ENCODE results near the gene DGCR8. TPM values are rescaled to one million over a fixed set of nuclear protein-coding genes. Genes with fewer than 3 reads are reported as not detected.

Gene DGCR8
- total and polyA plus RNA-seq, 7 donors = 6.7 to 32.7 (median 15.3) TPM

- peaks cover 8 to 82% (median 37%) of the 10 kb centered on the region in 4 donors for H3K36me3 ChIP-seq
- H3K9me3 ChIP-seq = no peaks in the 10 kb centered on the region
- no peak overlapping the region for H3K4me3 ChIP-seq
- no peak overlapping the region for H3K27ac ChIP-seq
- H3K27me3 ChIP-seq = no peaks in the 10 kb centered on the region
- TF ChIP-seq POLR2A (IDR thresholded peaks at IDR 0.05) (no peak), EP300 (IDR thresholded peaks at IDR 0.05) (no peak), POLR2AphosphoS5 (IDR thresholded peaks at IDR 0.05) (no peak)
- TF ChIP-seq, protein P1, sequence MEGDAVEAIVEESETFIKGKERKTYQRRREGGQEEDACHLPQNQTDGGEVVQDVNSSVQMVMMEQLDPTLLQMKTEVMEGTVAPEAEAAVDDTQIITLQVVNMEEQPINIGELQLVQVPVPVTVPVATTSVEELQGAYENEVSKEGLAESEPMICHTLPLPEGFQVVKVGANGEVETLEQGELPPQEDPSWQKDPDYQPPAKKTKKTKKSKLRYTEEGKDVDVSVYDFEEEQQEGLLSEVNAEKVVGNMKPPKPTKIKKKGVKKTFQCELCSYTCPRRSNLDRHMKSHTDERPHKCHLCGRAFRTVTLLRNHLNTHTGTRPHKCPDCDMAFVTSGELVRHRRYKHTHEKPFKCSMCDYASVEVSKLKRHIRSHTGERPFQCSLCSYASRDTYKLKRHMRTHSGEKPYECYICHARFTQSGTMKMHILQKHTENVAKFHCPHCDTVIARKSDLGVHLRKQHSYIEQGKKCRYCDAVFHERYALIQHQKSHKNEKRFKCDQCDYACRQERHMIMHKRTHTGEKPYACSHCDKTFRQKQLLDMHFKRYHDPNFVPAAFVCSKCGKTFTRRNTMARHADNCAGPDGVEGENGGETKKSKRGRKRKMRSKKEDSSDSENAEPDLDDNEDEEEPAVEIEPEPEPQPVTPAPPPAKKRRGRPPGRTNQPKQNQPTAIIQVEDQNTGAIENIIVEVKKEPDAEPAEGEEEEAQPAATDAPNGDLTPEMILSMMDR (IDR thresholded peaks at IDR 0.05) = no peak
- intact Hi-C loops (cut with DNase I) = no loop called here
- DNase-seq = no peak
- no peaks in the 10 kb centered on the region for H3K4me1 ChIP-seq
- 96% methylated on average over 13 of the region's 13 CpGs for WGBS, 2 donors
Observed at GRCh38 chr22:20057596-20058268, 22.3 kb upstream of the DGCR8 start.

GRCh38 chr22:20058989-20059770 lies 20.9 kb upstream of the DGCR8 start:
- WGBS, 2 donors = 84% methylated on average over 10 of the region's 10 CpGs
- no peak for TF ChIP-seq POLR2AphosphoS5 (IDR thresholded peaks at IDR 0.05)
- TF ChIP-seq, protein P1 (IDR thresholded peaks at IDR 0.05) = no peak
- no peak for TF ChIP-seq EP300 (IDR thresholded peaks at IDR 0.05)
- no peak for TF ChIP-seq POLR2A (IDR thresholded peaks at IDR 0.05)
- Histone ChIP-seq H3K27me3 (no peaks in the 10 kb centered on the region), H3K4me3 (no peak overlapping the region), H3K9me3 (no peaks in the 10 kb centered on the region), H3K27ac (no peak overlapping the region), H3K4me1 (no peaks in the 10 kb centered on the region), H3K36me3 (peaks cover 6 to 80% (median 41%) of the 10 kb centered on the region in 4 donors)
- DNase-seq = no peak
- intact Hi-C loops (cut with DNase I) = no loop called here

- Histone ChIP-seq H3K4me1 (no peaks in the 10 kb centered on the region), H3K27me3 (no peaks in the 10 kb centered on the region), H3K4me3 (no peak overlapping the region), H3K27ac (no peak overlapping the region), H3K36me3 (peaks cover 0 to 72% (median 35%) of the 10 kb centered on the region in 4 donors), H3K9me3 (no peaks in the 10 kb centered on the region)
- TF ChIP-seq, protein P1 (IDR thresholded peaks at IDR 0.05) = no peak
- TF ChIP-seq POLR2A (IDR thresholded peaks at IDR 0.05) (no peak), POLR2AphosphoS5 (IDR thresholded peaks at IDR 0.05) (no peak), EP300 (IDR thresholded peaks at IDR 0.05) (no peak)
- DNase-seq = no peak
- intact Hi-C loops (cut with DNase I) = no loop called here
- 94% methylated on average over 10 of the region's 10 CpGs for WGBS, 2 donors
Observed at GRCh38 chr22:20060700-20061480, 19.2 kb upstream of the DGCR8 start.

GRCh38 chr22:20061481-20061861 lies 18.6 kb upstream of the DGCR8 start:
- peaks cover 0 to 67% (median 30%) of the 10 kb centered on the region in 4 donors for H3K36me3 ChIP-seq
- H3K27me3 ChIP-seq = no peaks in the 10 kb centered on the region
- 91 to 93% methylated on average over 11 of the region's 11 CpGs for WGBS, 2 donors
- H3K9me3 ChIP-seq = no peaks in the 10 kb centered on the region
- DNase-seq = no peak
- no peak for TF ChIP-seq POLR2A (IDR thresholded peaks at IDR 0.05)
- TF ChIP-seq EP300 (IDR thresholded peaks at IDR 0.05) = no peak
- TF ChIP-seq, protein P1 (IDR thresholded peaks at IDR 0.05) = no peak
- TF ChIP-seq POLR2AphosphoS5 (IDR thresholded peaks at IDR 0.05) = no peak
- no peaks in the 10 kb centered on the region for H3K4me1 ChIP-seq
- intact Hi-C loops (cut with DNase I) = no loop called here
- H3K27ac ChIP-seq = no peak overlapping the region
- no peak overlapping the region for H3K4me3 ChIP-seq
